AG08395 (cell line): ENCODE measurements around the gene SMIM10L2A.
"Not testable (repeated sequence)": the region's sequence is repeated elsewhere in the genome, so short reads cannot be mapped to it uniquely, and the experiment has no call there.

ENCODE experiments used
- DNase-seq: peaks from one replicate; pipeline ENCODE4 v3.0.0; 2012; ENCODE audit warnings: mixed read lengths, low spot score

Gene SMIM10L2A

DNA sequence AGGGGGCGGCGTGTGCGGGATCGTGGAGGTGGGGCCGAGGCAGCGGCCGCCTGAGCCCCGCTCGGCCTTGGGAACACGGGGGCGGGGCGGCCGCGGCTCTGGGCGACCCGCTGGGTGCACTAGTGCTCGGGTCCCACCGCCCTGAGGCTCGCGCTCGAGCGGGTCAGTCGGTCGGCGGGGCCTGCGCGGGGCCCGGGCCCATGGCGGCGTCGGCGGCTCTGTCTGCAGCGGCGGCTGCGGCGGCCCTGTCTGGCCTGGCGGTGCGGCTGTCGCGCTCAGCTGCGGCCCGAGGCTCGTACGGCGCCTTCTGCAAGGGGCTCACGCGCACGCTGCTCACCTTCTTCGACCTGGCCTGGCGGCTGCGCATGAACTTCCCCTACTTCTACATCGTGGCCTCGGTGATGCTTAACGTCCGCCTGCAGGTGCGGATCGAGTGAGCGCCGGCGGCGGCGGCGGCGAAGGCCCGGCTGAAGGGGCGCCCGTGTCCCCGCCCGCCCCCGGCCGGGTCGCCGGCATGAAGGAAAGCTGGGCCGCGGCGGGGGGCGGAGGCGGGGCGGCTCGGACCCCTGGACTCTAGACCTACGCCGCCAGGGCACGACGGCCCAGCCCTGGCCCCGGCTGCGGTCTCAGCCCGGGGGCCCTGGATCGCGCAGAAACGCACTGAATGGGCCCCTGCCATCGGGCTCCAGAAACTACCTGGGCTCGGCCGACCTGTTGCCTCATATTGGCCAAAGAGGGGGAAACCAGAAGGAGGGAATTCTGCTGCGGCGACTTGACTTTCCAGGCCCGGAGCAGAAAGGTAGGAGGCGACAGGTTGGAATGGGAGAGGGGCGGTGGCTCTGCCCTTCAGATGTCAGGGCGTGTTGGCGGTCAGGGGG lies at the start of gene SMIM10L2A:
TSS of gene SMIM10L2A (plus strand) at position 13 of the 878 bp plus-strand sequence. CDS start at position 201, 188 bp downstream.
- no peak for DNase-seq

DNA sequence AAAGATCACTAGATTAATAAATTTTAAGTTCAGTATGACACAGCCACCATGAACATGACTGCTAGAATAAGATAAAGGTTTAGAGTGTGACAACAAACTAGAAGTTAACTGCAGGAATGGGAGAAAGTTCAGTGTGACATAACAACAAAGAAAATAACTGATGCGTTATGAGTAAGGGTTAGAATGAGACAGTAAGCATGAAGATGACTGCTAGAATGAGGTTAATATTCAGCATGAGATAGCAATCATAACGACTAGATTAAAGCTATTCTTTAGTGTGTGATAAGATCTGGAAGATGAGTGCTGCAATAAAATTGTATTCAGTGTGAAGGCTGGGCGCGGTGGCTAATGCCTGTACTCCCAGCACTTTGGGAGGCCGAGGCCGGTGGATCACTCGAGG lies 48.4 kb upstream of the SMIM10L2A start:
- DNase-seq = no peak

DNA sequence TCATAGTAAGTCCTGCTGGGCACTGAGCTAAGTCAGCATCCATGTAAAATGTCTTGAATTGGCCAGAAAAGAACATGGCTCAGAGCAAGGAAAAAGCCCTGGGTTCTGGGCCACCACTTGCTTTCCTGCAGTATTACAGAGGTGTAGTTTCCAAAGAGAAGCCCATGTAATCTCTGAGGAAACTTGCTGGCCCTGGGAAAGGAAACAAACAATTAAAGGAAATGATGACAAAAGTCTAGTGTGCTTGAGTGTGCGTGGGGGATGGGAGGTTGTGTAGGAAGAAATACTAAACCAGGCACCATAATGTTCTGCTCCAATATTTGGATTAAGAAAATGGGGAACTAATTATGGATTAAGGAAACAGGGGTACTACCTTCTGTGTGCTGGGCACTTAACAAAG lies 39.5 kb upstream of the SMIM10L2A start:
- DNase-seq = no peak

DNA sequence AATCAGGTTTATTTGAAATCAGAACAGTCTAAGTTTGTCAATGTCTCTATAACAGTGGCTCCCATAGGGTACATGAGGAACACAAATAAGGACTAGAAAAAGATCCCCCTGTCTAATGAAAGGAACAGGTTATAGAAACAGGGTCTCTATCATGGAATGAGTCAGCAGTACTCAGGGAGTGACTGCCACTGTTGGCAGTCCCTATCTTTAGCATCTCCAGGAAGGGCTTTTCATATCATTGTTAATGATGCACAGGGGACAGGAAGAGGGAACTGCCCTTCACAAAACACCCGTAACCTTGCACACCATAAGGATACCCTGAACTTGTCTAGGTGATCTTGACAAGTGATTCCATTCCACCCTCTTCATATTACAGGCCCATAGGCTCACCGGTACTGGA lies 38.5 kb upstream of the SMIM10L2A start:
- no peak for DNase-seq

DNA sequence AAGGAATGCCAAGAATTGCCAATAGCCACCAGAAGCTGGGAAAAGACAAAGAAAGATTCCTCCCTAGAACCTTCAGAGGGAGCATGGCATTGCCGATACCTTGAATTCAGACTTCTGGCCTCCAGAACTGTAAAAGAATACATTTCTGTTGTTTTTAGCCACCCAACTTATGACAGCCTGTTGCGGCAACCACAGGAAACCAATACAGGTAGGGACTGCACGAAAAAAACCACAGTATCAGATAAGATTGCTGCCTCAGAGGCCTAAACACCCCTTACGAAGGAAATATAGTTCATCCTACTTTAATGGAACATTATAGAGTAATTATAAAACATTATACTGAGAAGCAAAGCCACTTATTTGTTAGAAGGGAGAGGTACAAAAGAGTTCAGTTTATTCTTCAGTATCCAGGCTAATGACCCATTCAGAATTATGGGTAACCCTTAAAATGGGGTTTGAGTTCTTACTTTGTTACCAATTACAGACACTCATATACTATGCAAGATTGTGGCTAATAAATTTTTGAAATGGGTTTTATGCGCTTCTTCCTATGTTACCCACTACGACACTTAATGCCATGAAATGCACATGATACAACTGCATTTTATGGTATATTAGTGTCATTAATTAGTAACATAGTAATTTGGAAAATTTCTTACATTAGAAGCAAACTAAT lies 37.4 kb upstream of the SMIM10L2A start:
- no peak for DNase-seq

DNA sequence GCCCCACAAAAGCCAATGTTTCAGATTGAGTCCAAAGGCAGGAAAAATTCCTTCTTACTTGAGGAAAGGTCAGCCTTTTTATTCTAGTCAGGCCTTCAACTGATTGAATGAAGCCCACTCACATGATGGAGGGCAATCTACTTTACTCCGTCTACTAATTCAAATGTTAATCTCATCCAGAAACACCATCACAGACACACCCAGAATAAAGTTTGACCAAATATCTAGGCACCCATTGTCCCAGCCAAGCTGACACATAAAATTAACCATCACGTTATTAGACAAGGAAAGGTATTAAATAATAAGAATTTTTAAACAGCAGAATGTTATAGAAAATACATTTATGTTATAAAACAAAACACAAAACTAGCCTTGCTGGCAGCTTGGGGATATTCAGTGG lies 32.9 kb upstream of the SMIM10L2A start:
- no peak for DNase-seq

DNA sequence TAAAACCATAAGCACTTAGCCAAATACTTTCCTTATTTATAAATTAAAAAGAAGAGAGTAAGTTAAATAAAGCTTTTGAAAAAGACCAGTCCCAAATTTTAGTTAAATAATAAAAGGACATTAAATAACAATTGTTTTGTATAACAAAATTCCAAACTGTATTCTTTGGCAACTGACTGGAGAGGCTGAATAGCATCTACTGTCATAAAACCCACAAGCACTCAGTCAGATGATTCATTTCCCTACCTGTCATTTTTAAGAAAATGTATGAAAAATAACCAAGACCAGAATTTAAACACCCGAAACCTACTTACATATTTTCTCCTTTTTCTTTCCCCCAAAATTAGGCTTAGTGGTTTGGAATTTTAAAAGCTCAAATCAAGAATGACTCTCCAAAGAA lies 32.5 kb upstream of the SMIM10L2A start:
- DNase-seq = no peak

DNA sequence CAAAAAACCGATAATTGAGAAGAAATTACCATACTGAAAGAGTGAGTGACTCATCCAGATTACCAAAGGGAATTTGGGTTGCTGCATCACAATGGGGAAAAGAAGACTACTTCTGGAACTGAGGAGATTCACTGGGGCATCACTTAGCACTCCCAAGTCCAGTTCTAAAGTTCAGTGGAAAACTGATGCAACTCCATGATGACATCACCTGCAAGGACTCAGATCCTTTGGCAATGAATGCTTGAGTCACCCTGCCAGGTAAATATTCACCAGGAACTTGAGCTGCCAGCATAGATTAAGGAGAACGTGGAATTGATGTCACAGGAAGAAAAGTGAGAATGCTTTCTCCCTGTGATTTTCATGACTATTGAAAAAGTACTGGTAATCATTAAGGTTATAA lies 32.0 kb upstream of the SMIM10L2A start:
- DNase-seq = no peak

DNA sequence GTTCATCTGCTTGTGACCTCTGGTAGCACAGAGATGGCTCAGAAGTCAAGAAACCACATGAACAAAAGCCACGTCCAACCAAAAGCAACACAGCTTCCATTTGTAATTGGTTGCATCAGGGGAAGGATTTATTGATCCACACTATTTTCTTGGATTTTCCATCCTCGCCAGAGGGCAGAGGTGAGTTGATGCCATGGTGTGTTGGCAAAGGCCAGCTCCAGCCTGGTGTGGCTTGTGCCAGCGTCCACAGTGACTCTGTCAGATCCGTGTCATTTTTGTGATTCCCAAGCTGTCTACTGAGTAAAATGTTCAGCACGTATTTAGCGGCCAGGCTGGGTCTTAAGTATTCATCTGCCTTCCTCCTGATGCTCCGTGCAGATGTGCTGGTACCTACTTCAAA lies 30.0 kb upstream of the SMIM10L2A start:
- DNase-seq = no peak

DNA sequence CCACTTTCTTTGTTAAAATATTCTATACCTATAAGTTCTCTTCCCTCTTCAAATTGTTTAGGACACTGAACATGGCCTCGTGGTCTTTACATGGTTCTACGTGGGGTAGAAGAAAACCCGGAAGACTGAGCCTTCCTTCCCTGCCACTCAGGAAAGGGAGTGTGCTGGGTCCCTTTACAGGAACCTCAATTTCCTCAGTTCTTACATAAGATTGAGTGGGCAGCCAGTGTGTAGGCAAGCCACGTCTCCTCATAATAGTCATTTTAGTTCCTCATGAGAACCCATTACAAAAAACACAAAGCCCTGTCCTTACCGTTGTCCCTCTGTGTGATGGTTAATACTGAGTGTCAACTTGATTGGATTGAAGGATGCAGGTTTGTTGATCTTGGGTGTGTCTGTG lies 28.7 kb upstream of the SMIM10L2A start:
- DNase-seq = no peak

DNA sequence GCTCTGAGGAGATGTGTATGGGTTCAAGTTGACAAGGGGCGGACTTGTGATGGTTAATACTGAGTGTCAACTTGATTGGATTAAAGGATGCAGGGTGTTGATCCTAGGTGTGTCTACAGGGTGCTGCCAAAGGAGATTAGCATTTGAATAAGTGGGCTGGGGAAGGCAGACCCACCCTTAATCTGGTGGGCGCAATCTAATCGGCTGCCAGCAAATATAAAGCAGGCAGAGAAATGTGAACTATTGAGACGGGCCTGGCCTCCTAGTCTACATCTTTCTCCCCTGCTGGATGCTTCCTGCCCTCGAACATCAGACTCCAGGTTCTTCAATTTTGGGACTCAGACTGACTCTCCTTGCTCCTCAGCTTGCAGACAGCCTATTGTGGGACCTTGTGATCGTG lies 26.7 kb upstream of the SMIM10L2A start:
- DNase-seq = no peak

DNA sequence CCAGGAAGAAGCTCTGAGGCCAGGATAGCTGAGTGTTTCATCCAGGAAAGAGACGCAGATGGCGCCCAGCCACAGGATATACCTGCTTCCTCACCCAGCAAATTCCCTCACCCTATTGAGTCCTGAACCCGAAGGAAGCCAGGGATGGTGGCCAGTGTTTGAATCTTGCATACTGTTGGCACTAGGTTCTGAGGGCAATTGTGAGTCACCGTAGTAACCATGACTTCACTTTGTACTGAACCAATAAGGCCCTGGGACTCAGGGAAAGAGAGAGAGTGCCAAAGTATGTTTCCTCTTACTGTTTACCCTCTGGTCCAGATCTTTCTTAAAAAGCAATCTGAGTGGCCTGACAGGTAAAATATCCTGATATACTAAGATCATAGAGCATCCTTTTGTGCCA lies 25.6 kb upstream of the SMIM10L2A start:
- peak; percentile 6 for DNase-seq

DNA sequence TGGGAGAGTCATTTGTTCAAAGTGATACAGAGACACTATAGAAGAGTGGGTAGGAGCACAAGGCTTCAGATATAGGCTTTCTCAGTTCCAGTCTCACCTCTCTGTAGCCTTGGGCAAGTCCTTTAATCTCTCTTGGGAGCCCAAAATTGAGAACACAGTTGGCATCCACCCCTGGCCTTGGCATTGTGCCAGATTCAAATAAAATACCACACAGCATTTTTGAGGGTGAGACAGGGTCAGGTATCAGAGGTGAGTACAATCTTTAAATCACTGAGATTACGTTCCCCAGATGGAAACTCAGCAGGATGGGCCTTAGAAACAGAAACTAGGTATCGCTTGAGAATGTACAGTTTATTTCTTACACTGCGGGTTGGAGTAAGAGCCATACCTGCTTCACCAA lies 25.2 kb upstream of the SMIM10L2A start:
- DNase-seq = no peak

DNA sequence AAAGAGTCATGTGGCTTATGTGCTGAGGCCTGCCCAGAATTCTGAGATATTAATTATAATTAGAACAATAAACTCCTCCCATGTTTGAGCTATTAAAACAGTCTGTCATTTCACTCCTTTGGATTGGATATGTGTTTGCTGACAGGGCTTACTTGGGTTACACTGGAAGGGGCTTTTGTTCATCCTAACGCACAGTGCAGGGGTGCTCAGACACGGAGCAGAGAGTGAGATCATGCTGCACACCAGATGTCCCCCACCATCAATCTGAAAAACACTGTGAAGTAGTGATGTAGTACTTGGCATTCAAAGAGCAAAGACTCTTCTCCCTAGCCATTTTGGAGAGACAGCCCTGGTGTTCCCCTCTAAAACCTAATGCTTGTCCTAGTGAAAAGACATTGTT lies 24.1 kb upstream of the SMIM10L2A start:
- DNase-seq = no peak

DNA sequence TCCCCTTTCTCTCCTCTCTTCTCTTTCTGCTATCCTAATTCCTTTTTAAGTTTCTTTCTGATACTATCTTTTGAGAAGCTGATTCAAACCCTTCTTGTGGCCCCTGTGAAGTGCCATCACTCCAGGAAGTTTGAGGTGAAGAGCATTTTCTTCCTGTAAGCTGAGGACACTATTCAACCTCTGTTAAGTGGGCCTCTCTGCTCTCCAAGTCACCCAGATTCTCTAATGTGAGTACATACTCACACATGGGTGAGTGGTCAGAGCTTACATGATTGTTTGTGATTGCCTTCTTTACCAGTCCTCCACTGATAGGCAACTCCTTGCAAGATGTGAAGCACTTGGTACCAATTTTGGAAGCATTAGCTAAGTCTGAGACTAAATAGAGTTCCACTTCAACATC lies 18.4 kb upstream of the SMIM10L2A start:
- DNase-seq = no peak

DNA sequence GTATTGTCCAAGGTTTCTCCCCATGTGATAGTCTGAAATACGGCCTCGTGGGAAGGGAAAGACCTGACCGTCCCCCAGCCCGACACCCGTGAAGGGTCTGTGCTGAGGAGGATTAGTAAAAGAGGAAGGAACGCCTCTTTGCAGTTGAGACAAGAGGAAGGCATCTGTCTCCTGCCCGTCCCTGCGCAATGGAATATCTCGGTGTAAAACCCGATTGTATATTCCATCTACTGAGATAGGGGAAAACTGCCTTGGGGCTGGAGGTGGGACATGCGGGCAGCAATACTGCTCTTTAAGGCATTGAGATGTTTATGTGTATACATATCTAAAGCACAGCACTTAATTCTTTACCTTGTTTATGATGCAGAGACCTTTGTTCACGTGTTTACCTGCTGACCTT lies 15.3 kb upstream of the SMIM10L2A start:
- not testable (repeated sequence) for DNase-seq

DNA sequence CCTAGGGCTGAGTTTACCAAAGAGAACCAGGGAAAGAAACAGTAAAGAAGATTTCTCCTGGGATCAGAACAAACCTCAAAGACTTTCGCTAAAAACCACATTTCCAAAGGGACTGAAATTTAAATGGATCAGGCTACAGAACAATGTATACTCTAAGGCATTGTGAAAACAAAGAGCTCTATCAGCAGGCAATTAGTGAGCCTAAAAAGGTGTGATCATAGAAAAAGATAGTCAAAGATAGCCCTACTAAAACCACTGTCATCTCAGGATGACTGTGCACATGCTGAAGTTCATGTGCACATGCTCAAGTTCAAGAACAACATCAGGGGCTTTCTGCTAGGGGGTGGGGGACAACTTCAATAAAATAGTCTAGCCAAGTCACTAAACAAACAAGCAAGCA lies 12.9 kb upstream of the SMIM10L2A start:
- no peak for DNase-seq

DNA sequence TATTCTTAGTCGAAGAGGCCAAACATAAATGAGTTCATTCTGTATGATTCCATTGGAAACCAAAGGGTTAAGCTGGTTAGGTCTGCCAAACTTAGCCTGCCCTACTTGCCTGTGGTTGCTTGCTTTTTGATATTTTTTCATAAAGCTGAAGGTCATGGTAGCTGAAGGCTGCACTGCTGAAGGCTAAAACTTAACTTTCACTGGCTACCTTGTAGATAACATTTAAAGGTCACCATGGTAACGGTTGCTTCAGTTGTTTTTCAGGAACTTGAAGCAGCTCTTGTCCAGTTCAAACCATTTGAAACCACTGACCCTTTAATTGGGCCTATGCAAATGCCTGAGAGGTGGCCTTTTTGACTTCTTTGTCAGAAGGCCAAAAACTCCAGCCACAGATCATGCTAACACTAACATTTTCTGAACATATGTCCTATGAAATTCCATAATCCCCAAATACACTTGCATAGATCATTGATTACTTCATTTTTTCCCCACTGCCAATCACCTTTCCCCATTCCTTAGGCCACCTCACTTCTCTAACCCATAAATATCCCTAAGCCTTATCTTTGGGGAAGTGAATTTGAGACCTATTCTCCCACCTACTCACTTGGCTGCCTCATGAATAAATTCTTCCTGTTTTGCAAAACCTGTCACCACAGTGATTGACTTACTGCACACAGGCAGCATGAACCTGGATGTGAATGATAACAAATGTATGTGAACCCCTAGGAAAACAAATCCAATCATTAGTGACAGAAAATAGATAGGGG lies 10.7 kb upstream of the SMIM10L2A start:
- DNase-seq = no peak

DNA sequence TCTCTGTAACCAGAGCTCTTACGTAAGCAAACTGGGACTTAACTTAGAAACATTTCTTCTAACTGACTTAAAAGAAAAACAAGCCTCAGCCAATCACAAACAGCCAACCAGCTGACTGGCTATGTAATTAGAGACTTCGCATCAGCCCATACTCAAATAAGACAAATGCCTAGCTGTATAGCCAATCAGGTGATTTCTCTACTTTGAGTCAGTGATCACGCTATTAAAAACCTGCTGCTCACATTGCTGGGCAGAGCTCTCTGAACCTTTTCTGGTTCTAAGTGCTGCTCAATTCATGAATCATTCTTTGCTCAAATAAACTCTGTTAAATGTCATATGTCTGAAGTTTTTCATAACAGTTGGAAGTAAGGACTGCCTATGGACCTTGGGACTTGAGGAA lies 9.9 kb upstream of the SMIM10L2A start:
- no peak for DNase-seq

DNA sequence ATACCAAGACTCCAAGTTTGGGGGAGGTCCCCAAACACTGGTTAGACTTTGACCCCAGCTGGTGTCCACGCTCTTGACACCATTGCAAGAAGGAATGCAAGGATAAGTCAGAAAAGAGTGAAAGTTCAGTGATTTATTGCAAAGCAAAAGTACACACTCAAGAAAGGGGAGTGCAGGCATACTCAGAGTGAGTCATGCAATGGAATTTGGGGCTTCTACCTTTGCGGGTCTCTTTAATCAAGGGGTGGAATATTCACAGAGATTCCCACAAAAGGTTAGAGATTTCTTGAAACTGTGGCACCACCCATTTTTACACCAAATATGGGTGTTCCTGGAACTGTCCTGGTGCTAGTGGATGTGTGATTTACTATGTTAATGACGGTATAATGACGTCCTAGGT lies 5.2 kb upstream of the SMIM10L2A start:
- DNase-seq = no peak

DNA sequence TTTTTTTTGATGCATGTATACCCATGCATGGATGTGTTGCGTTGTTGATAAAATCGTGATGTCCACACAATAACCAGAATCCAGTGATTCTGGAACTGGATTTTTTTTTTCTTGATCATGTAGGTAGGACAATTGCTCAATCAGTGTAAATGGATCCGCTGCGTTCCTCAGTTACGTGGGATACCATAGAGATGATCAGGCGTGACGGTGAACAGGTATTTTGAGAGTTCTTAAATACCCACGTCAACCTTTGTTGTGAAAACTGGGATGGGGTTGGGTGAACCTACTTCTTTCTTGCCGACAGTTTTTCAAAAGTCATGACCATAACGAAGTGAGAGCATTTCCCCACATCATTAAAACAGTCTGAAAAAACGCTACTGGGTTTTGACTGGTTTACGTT lies 913 bp upstream of the SMIM10L2A start:
- no peak for DNase-seq

DNA sequence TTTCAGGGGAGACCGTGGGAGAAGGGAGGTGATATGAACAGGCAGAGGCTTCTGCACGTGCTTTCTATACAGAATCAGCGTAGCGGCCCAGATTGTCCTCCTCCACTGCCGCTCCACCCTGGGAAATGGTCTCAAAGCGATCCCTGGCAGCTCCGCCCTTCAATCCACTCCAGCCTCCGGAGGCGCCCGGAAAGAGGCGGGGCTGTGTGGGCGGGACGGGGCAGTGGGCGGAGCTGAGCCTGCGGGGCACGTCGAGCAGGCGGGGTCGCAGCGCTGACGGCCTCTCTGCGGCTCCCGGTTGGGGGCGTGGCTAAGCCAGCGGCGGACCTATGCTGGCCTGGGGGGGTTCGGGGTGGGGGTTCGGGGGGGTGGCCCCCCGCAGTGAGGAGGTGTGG lies 210 bp upstream of the SMIM10L2A start:
- peak; percentile 53 for DNase-seq

DNA sequence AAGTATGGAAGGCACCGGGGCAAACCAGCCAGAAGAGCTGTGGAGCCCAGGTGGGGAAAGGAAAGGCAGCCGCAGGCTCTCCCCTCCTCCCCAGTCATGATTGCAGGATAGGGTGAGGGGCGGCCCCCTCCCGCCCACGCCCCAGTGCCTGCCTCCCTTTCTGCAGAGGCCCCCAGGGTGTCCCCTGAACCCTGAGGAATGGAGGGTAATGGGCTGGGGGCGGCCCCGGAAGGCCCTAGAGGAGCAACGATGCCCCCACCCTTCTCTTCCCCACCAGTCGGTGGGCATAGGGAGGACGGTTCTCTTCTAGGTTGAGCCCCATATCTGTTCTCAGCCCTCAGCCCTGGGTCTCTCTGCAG lies 1.0 kb downstream of the SMIM10L2A start:
- not testable (repeated sequence) for DNase-seq
